NB4 (cell line): ENCODE results near the gene DCLRE1C.
"Not testable (repeated sequence)": the region's sequence is repeated elsewhere in the genome, so short reads cannot be mapped to it uniquely, and the experiment has no call there.

Experiments
- DNase-seq: peaks from one replicate; pipeline ENCODE4 v3.0.0; 2010; ENCODE audit warnings: low read depth
- H3K4me3 ChIP-seq: one replicate; pipeline ENCODE4 v1.5.1; 2011; ENCODE audit warnings: mild to moderate bottlenecking, low read depth, low read length, moderate library complexity
- CTCF ChIP-seq: IDR thresholded peaks from one replicate; pipeline ENCODE4 v1.5.1; 2012; ENCODE audit warnings: low read depth, low read length
- MYC ChIP-seq: IDR thresholded peaks from 2 replicates; pipeline ENCODE4 v1.6.1; 2011; ENCODE audit warnings: low read depth, low read length
- POLR2A ChIP-seq: IDR thresholded peaks from 2 replicates; pipeline ENCODE4 v1.6.1; 2011; ENCODE audit warnings: mild to moderate bottlenecking; ENCODE audit not compliant: insufficient read length; ENCODE audit errors: extremely low read depth
- TF ChIP-seq, protein P1 (sequence below): IDR thresholded peaks from 2 replicates; pipeline ENCODE4 v1.6.1; 2011; ENCODE audit warnings: low read depth, low read length

Gene DCLRE1C

GRCh38 chr10:14975672-14976273 lies 21.9 kb upstream of the DCLRE1C start:
- no peak for DNase-seq
- TF ChIP-seq MYC (no peak), POLR2A (no peak), CTCF (no peak)
- TF ChIP-seq, protein P1, sequence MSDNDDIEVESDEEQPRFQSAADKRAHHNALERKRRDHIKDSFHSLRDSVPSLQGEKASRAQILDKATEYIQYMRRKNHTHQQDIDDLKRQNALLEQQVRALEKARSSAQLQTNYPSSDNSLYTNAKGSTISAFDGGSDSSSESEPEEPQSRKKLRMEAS = no peak
- no peak overlapping the region for H3K4me3 ChIP-seq

GRCh38 chr10:14974153-14974998 lies 20.5 kb upstream of the DCLRE1C start:
- not testable (repeated sequence) for DNase-seq, H3K4me3 ChIP-seq

GRCh38 chr10:14971867-14972448 lies 18.1 kb upstream of the DCLRE1C start:
- DNase-seq = peak; percentile 46
- TF ChIP-seq POLR2A (no peak), CTCF (peak; percentile 72)
- H3K4me3 ChIP-seq = no peak overlapping the region

DNA sequence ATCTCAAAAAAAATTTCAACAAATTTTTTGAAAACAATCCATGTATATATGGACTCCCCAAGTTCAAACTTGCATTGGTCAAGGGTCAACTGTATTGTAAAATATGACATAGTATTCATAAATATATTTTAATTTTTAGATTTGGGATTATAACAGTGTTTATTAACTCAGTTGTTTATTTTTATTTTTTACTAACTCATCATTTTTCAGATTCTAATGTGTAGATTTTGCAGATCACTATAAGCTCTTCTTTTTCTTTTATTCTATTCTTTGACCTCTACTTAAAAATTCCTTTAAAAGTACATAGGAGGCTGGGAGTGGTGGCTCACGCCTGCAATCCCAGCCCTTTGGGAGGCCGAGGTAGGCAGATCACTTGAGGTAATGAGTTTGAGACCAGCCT lies 14.0 kb upstream of the DCLRE1C start:
- DNase-seq = no peak
- TF ChIP-seq POLR2A (no peak), MYC (no peak), CTCF (no peak)
- TF ChIP-seq, protein P1 = no peak
- no peak overlapping the region for H3K4me3 ChIP-seq

DNA sequence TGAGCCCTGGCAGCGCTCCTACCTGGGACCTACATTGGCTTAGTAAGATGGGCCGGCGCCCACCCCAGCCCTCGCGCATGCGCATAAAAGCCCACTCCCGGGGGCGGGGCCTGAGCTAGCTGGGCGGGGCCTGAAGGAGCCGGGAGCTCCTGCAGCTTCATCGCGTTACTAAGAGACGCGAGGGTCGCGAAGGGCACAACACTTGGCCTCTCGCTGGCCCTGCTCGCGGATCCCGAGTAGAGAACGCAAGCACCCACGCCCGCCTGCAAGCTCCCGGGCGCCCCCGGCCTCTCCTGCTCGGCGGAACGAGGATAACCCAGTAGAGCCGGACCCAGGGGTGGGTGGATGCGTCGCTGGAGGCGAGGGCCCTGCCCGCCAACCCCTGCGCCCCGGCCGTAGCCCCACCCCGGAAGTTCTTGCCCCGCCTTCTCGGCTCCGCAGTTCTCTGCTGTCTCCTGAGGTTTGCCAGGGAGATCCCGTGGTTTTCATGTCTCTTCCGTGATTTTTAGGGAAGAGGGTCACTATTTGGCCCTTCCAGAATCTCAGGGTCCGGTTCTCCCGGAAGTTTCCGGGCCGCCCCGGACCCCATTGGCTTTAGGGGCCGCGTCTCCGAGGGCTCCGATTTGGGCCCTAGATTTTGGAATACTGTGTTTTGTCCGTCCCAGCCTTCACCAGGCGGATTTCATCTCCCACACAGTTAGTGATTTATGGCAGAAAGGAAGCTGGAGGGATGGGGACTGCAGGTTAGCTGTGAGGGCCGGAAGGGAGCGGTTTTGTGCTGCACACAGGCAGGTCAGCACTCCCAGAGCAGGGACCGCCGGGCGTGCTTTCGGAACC lies 5.5 kb upstream of the DCLRE1C start, which contains the start of gene MEIG1:
TSS of gene MEIG1 (plus strand) at position 168 of the 837 bp plus-strand sequence. CDS start 7,081 bp downstream, outside the sequence.
- H3K4me3 ChIP-seq = peak within 1 kb of the TSS; percentile 78

More for the DNA sequence above, 5.5 kb upstream of the DCLRE1C start, which contains the start of gene MEIG1:
- TF ChIP-seq POLR2A = peak; percentile 45
- TF ChIP-seq, protein P1 = peak; percentile 56
- TF ChIP-seq MYC = 0 out of 2 replicates have a peak, but pooled peaks have one; percentile 14
- no peak for TF ChIP-seq CTCF
- peak; percentile 80 for DNase-seq
